Eye (tissue), 1 donor: ENCODE data around the gene TPM4.
A peak's percentile ranks its signal among the peaks of the same experiment; 100 is the strongest.
"Not testable (repeated sequence)": the region's sequence is repeated elsewhere in the genome, so short reads cannot be mapped to it uniquely, and the experiment has no call there.

Experiments
- DNase-seq: peaks from one replicate; pipeline ENCODE4 v3.0.0-alpha.2; 2015

The TPM4 gene

DNA sequence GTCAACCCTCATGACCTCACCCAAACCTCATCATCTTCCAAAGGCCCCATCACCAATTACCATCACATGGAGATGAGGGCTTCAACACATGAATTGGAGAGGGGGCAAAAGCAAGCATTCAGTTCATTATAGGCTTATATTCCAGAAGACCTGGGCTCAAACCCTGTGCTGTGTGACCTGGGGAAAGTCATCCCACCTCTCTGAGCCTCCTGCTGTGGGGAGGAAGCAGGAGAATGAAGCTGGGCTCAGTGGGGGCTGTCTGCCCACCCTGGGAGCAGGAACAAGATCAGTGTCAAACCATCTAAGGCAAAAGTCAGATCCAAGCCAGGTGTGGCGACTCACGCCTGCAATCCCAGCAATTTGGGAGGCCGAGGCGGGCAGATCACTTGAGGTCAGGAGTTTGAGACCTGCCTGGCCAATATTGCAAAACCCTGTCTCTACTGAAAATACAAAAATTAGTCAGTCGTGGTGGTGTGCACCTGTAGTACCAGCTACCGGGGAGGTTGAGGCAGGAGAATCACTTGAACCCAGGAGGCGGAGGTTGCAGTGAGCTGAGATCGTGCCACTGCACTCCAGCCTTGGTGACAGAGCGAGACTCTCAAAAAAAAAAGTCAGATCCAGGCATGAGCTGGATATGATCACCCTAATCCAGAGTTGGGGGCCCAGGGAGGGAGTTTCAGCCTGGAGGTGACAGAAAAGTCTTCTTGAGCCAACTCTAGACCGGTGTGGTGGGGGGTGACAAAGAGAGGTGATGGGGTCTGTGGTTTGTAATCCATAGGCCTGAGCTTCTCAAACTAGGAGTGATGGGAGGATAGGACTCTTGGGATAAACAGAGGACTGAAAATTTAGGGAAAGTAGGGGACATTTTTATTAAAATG is 1.6 kb upstream of the TPM4 start:
- no peak for DNase-seq

GRCh38 chr19:16075430-16076153 is 703 bp upstream of the TPM4 start:
- no peak for DNase-seq

DNA sequence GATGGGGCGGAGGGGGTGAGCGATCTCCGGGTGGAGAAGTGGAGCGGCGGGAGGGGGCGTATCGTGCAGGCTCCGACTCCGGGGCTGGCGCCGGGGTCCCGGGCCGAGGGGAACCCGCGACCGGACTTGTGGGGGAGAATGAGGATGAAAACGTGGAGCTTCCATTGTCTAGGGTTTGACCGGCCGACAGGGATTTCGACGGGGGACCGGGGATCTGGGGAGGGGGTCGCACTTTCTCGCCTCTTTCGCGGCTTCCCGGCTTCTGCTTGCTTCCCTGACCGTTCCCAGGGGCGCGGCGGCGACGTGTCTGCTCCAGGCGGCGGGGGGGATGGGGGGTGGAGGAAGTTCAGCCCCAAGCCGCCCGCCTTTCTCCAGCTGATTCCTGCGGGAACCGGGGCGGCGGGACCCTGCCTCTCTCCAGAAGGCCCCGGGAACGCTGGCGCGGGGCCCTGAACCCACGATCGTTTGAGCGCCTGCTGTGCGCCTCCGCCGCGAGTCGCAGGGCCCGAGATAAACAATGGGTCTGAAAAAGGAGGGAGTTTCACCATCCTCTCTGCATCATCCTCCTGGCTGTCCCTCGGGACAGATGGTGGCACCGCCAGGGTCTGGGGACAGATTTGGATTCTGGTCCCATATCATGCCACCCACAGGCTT is 790 bp downstream of the TPM4 start:
- peak; percentile 85 for DNase-seq

DNA sequence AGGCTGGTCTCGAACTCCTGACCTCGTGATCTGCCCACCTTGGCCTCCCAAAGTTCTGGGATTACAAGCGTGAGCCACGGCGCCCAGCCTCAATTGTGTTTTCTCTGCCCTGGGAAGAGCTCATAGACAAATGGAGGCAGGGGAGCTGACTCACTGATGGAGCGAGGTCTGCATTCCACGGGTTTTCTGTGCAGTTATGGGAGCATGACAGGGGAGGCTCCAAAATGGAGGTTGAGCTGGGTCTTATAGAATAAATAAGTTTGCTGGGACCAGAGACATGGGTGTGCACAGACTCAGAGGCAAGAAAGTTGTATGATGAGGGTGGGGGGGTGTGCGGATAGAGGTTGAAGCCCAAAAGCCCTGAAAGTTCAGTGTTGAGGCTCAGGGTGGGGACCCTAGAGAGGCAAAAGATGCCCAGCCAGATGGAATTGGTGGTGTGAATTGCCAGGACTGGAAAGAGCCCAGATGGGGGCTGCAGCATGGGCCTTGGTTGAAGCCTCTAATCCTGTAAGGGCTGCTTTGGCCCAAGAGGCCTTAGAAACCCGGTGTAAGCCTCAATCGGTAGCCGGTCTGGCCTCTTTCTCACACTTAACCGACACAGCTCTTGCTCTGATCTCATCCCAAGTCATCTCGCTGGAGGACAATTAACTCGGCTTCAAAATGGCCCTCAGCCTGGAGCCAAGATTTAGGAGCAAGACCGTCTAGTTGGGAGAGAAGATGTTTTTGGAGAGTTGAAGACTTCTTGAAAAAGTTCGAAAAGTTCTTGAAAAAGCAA is 1.9 kb downstream of the TPM4 start:
- DNase-seq: no peak

GRCh38 chr19:16078759-16079707 is 2.7 kb downstream of the TPM4 start:
- peak; percentile 91 for DNase-seq

DNA sequence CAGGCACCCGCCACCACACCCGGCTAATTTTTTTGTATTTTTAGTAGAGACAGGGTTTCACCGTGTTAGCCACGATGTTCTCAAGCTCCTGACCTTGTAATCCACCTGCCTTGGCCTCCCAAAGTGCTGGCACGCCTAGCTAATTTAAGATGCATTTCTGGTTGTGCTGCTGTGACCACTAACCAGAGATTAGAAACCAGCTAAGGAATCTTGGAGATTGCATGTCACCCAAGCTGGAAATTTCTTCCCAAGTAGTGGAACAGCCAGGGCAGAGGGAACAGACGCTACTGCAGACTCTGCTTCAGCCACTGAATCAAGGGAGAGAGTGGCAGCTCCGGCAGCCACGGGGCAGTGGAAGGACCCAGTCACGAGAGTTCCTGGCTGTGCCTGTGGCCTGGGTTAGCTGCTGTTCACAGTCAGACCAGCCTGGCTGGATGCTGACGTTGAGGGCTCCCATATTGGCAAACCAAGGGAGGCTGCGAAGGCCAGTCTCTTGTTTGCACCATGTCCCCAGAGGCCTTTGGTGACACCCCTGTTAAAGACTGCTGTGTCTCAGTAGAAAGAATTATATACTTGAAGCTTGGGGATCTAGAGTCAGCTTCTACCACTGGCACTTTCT is 7.9 kb downstream of the TPM4 start:
- no peak for DNase-seq

DNA sequence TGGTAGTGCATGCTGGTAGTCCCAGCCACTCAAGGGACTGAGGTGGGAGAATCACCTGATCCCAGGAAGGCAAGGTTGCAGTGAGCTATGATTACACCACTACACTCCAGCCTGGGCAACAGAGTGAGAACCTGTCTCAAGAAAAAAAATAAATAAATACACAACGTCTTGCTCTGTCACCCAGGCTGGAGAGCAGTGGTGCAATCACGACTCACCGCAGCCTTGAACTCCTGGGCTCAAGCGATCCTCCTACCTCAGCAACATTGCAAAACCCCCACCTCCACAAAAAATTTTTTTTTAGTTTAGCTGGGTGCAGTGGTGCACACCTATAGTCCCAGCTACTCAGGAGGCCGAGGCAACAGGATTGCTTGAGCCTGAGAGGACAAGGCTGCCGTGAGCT is 8.8 kb downstream of the TPM4 start:
- DNase-seq: no peak

DNA sequence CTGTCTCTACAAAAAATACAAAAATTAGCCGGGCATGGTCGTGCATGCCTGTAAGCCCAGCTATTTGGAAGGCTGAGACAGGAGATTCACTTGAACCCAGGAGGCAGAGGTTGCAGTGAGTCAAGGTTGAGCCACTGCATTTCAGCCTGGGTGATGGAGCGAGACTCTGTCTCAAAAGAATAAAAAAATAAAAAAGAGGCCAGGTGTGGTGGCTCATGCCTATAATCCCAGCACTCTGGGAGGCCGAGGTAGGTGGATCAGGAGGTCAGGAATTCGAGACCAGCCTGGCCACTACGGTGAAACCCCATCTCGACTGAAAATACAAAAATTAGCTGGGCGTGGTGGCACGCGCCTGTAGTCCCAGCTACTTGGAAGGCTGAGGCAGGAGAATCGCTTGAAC is 11.1 kb downstream of the TPM4 start:
- not testable (repeated sequence) for DNase-seq

GRCh38 chr19:16087940-16088339 is 11.6 kb downstream of the TPM4 start:
- no peak for DNase-seq

DNA sequence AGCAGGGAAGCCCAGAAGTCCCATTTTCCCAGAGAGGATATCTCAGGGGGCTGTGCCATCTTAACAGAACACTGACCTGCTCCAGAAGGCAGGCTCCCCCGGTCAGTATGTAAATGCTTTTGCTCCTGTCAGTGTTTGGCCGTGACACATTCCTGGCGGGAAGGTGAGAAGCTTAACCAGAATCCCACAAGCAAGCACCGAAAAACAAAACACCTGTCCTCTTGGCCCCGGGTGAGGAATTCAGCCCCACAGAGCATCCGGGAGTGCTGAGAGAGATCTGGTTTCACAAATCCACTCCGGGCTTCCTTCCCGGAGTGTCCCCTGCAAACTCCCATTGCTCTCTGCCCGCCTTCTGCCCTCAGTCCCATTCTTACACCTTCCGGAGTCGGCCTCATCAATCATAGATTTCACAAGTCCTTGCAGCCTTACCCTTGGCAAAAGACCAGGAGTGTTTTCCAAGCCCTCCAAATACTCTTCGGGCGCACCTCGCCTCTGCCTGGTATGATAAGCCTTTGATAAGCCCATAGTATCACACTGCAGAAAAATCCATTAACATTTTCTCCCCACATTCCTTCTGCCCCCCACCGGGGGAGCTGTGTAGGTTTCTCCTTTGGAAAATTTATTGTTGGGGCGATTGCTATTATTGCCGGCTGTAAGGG is 12.2 kb downstream of the TPM4 start:
- no peak for DNase-seq

DNA sequence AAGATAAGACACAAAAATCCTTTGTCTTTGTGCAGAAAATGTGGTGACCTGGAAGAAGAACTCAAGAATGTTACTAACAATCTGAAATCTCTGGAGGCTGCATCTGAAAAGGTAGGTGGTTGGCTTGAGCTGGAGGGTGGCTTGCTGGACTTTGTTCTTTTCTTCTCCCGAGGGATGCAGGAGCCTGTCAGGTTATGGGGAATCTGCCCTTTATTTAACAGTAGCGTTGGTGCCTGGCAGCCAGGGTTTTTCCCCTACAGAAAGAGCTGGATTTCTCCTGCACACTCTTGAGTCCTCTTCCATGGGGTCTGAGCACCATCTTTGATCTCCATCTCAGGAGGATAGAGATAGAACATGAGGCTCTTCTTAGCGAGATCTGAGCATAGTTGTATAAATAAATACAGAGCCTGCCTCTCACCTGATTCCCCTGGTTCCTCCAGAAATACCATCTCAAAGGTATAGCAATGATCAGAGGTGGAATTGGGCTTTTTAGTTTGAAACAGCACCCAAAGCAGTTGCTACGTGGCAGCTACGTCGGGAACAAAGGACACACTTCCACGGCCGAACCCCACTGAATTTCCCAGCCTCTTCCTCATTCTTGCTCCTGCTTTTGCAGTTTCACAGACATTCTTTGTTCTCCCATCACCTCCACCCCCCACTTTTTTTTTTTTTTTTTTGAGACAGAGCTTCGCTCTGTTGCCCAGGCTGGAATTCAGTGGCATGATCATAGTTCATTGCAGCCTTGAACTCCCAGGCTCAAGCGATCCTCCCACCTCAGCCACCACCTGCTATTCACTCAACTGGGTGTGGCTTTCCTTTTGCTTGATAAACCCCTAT is 12.9 kb downstream of the TPM4 start:
- no peak for DNase-seq

GRCh38 chr19:16091546-16092475 is 15.5 kb downstream of the TPM4 start:
- no peak for DNase-seq

DNA sequence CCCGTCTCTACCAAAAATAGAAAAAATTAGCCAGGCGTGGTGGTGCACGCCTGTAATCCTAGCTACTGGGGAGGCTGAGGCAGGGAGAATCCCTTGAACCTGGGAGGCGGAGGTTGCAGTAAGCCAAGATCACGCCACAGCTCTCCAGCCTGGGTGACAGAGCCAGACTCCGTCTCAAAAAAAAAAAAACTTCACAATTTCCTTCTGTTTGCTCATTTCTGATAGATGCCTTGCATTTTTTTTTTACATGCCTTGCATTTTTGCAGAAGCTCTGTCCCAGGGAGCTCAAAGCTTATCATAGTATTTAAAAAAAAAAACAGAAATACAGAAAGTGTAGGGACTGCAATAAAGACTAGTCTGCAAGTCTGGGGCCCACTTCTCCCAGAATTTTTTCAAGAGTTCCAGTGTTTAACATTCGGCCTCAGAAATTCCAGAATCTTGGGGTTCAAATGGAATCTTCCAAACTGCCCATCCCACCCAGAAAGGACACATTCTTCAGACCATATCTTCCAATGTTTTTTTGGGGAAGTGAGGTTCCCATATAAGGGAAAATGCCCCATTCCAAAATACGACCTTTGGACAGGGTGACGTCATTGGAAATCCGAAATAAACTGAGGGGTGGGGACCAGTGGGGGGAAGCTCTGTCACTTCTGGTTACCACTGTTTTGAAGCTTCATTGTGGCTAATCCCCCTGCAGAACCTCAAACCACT is 18.2 kb downstream of the TPM4 start:
- no peak for DNase-seq

GRCh38 chr19:16095071-16095571 is 18.8 kb downstream of the TPM4 start:
- DNase-seq: no peak

- DNase-seq: no peak
Observed at GRCh38 chr19:16096280-16096855, 20.1 kb downstream of the TPM4 start.

DNA sequence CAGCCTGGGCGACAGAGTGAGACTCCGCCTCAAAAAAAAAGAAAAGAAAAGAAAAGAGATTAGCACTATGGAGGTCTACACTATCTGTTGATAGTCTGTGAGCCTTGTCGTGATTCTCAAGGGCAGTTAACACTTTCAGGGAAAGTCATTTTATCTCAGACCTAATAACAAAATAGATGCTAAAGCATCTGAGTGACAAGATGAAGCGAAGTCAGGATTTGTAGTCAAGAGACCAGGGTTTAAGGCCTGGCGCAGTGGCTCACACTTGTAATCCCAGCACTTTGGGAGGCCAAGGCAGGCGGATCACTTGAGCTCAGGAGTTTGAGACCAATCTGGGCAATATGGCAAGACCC is 22.1 kb downstream of the TPM4 start:
- no peak for DNase-seq

GRCh38 chr19:16098821-16099220 is 22.5 kb downstream of the TPM4 start:
- no peak for DNase-seq
